Measurements from ENCODE around the gene AFG1L. TPM values are rescaled to one million over a fixed set of nuclear protein-coding genes. Genes with fewer than 3 reads are reported as not detected.

The AFG1L gene
- total and polyA plus RNA-seq, 2 experiments from 2014 or later: 1.2 to 3.5 TPM

DNA sequence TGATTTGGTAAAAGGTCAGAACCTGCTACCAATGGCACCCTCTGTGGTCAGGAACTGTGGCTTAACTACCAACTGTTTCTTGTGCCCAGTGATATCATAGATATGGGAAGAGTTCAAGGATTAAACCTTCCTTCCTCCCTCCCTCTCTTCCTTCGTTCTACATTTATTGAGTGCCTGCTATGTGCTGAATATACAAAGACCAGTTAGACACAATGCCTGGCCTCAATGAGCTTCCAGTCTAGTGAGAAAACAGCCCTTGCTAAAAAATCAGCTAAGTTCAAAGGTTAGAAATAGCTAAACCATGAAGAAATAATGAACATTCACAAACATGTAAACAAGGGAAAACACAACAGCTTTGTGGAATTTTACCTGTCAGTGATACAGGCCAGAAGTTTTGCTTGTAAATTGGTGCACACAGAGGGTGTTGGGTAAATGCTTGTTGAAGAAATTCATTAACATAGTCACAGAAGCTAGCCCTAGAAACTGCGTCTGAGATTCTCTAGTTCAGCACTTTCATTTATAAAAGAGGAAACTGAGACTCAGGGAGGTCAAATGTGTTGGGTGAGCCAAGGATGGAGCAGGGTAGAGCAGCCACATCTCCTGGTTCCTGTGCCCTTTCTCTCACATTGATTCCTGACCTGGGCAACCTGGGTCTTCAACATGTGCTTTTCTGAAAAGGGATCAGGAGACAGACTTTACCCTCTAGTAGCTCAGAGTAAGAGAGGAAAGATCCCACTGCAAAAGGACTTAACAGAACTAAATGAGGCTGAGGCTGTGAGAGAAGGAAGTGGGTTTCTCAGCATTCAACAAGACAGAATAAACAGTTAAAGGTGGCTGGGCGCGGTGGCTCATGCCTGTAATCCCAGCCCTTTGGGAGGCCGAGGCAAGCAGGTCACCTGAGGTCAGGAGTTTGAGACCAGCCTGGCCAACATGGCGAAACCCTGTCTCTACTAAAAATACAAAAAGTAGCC is 251.5 kb downstream of the AFG1L start:
- Histone ChIP-seq H3K9ac (no peak overlapping the region), H3K9me3 (ENCODE audit: low read depth) (no peaks in the 10 kb centered on the region), H3K4me3 (no peak overlapping the region), H3K4me2 (ENCODE audit: unreplicated experiment) (no peak overlapping the region), H3K9me2 (ENCODE audit: insufficient read depth) (no peaks in the 10 kb centered on the region), H3K27me3 (replicated peaks; ENCODE audit: insufficient read depth) (no peaks in the 10 kb centered on the region), H3K27ac (no peak overlapping the region), H2AFZ (no peak overlapping the region), H4K20me1 (ENCODE audit: insufficient read depth) (no peaks in the 10 kb centered on the region), H3K36me3 (ENCODE audit: low read depth) (no peaks in the 10 kb centered on the region), H3F3A (ENCODE audit: insufficient read depth) (no peaks in the 10 kb centered on the region), H3K79me2 (ENCODE audit: insufficient read depth) (no peaks in the 10 kb centered on the region), H3K4me1 (ENCODE audit: insufficient read depth) (no peaks in the 10 kb centered on the region)
- DNase-seq: no peak
- TF ChIP-seq EZH2 (IDR thresholded peaks at IDR 0.05; ENCODE audit: insufficient read depth, poor library complexity, severe bottlenecking) (no peak), EZH2phosphoT487 (IDR thresholded peaks at IDR 0.05; ENCODE audit: insufficient read depth, low read depth) (no peak)
- in situ Hi-C loops (cut with MboI): loop anchor here (10.0 to 25.0 kb wide), 2 partner anchors 288 to 866 kb away; no protein-coding TSS in a partner anchor
- 79 to 83% methylated on average over 6 of the region's 6 CpGs for WGBS, 2 experiments (ENCODE audit: low coverage in 1 of 2, low lambda C conversion rate in 2 of 2, missing lambda C conversion rate in 2 of 2)

DNA sequence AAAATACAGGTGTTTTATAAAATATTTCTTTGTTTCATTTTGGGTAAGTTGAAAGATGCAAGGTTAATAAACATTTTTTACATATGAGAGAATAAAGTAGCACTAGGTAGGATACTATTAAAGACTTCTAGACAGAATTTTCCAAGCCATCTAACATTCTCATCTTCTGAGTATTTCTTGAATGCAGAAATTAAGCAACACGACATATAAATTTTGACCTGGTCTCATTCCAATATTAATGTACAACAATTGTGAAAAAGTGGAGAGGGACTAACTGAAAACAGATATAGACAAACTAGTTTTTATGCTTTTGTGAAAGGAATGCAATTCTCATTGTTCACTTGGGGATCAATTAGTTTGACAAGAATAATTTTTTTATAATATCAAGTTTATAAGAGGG is 254.4 kb downstream of the AFG1L start:
- WGBS, 2 experiments (ENCODE audit: low coverage in 1 of 2, low lambda C conversion rate in 2 of 2, missing lambda C conversion rate in 2 of 2): 83 to 90% methylated on average over 1 of the region's 1 CpG
- TF ChIP-seq EZH2 (IDR thresholded peaks at IDR 0.05; ENCODE audit: insufficient read depth, poor library complexity, severe bottlenecking) (no peak), EZH2phosphoT487 (IDR thresholded peaks at IDR 0.05; ENCODE audit: insufficient read depth, low read depth) (no peak)
- H3K9me2 ChIP-seq (ENCODE audit: insufficient read depth): no peaks in the 10 kb centered on the region
- no peaks in the 10 kb centered on the region for H3K36me3 ChIP-seq (ENCODE audit: low read depth)
- no peak overlapping the region for H2AFZ ChIP-seq
- H3K27me3 ChIP-seq (replicated peaks; ENCODE audit: insufficient read depth): no peaks in the 10 kb centered on the region
- no peaks in the 10 kb centered on the region for H3K79me2 ChIP-seq (ENCODE audit: insufficient read depth)
- H3K4me1 ChIP-seq (ENCODE audit: insufficient read depth): no peaks in the 10 kb centered on the region
- DNase-seq: no peak
- no peaks in the 10 kb centered on the region for H4K20me1 ChIP-seq (ENCODE audit: insufficient read depth)
- in situ Hi-C loops (cut with MboI): loop anchor here (10.0 to 25.0 kb wide), 2 partner anchors 286 to 863 kb away; no protein-coding TSS in a partner anchor
- H3K4me3 ChIP-seq: no peak overlapping the region
- no peak overlapping the region for H3K27ac ChIP-seq
- H3K9me3 ChIP-seq (ENCODE audit: low read depth): no peaks in the 10 kb centered on the region
- H3K4me2 ChIP-seq (ENCODE audit: unreplicated experiment): no peak overlapping the region
- no peak overlapping the region for H3K9ac ChIP-seq
- H3F3A ChIP-seq (ENCODE audit: insufficient read depth): no peaks in the 10 kb centered on the region

DNA sequence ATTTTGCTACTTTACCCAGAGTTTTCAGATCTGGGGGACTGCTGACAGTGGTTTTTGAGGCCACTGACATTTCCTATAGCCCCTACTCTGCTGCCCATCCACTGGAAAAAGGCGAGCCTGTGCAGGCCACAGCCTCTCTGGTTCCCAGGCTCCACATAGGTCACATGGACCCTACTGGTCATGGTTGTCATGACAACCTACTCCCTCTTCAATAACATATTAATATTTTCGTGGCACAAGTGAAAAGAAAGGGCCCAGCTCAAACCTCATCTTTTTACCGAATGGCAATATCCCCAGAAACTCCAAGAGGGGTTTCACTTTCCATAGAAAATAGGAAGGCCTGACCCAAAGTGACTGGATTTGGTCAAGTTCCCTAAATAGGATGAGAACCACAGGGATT is 254.9 kb downstream of the AFG1L start:
- Histone ChIP-seq H3K36me3 (ENCODE audit: low read depth) (no peaks in the 10 kb centered on the region), H3K4me1 (ENCODE audit: insufficient read depth) (no peaks in the 10 kb centered on the region), H2AFZ (no peak overlapping the region), H3K27me3 (replicated peaks; ENCODE audit: insufficient read depth) (no peaks in the 10 kb centered on the region), H3K4me2 (ENCODE audit: unreplicated experiment) (no peak overlapping the region), H3K9me2 (ENCODE audit: insufficient read depth) (no peaks in the 10 kb centered on the region), H3K9me3 (ENCODE audit: low read depth) (no peaks in the 10 kb centered on the region), H3K27ac (no peak overlapping the region), H3K4me3 (no peak overlapping the region), H3F3A (ENCODE audit: insufficient read depth) (no peaks in the 10 kb centered on the region), H3K9ac (no peak overlapping the region), H4K20me1 (ENCODE audit: insufficient read depth) (no peaks in the 10 kb centered on the region), H3K79me2 (ENCODE audit: insufficient read depth) (no peaks in the 10 kb centered on the region)
- in situ Hi-C loops (cut with MboI): loop anchor here (10.0 to 25.0 kb wide), 2 partner anchors 285 to 863 kb away; no protein-coding TSS in a partner anchor
- no peak for TF ChIP-seq EZH2phosphoT487 (IDR thresholded peaks at IDR 0.05; ENCODE audit: insufficient read depth, low read depth)
- TF ChIP-seq EZH2 (IDR thresholded peaks at IDR 0.05; ENCODE audit: insufficient read depth, poor library complexity, severe bottlenecking): no peak
- WGBS, 2 experiments (ENCODE audit: low coverage in 1 of 2, low lambda C conversion rate in 2 of 2, missing lambda C conversion rate in 2 of 2): 81 to 83% methylated on average over 3 of the region's 3 CpGs
- peak; percentile 51 for DNase-seq

DNA sequence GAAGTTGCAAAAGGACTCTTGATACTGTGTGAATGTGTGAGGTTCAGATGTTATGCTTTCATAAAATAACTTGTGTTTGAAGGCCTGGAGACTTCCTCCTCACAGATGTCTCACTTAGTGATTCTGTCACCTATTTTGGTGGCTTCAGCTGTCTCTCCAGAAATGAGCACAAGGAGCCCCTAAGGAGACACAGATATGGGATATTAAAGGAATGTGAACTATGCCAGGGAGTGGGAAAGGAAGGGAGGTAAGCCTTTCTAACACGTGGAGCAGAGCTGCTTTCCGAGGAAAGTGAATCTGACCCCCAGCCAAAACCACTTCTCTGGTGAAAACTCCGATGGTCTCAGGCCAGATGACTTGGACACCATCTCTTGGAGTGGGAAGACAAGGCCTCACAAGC is 255.4 kb downstream of the AFG1L start:
- Histone ChIP-seq H2AFZ (no peak overlapping the region), H3K9ac (no peak overlapping the region), H3K4me3 (no peak overlapping the region), H3K4me1 (ENCODE audit: insufficient read depth) (no peaks in the 10 kb centered on the region), H3K9me2 (ENCODE audit: insufficient read depth) (no peaks in the 10 kb centered on the region), H4K20me1 (ENCODE audit: insufficient read depth) (no peaks in the 10 kb centered on the region), H3K27me3 (replicated peaks; ENCODE audit: insufficient read depth) (no peaks in the 10 kb centered on the region), H3F3A (ENCODE audit: insufficient read depth) (no peaks in the 10 kb centered on the region), H3K27ac (no peak overlapping the region), H3K36me3 (ENCODE audit: low read depth) (no peaks in the 10 kb centered on the region), H3K9me3 (ENCODE audit: low read depth) (no peaks in the 10 kb centered on the region), H3K79me2 (ENCODE audit: insufficient read depth) (no peaks in the 10 kb centered on the region), H3K4me2 (ENCODE audit: unreplicated experiment) (no peak overlapping the region)
- 66 to 72% methylated on average over 3 of the region's 3 CpGs for WGBS, 2 experiments (ENCODE audit: low coverage in 1 of 2, low lambda C conversion rate in 2 of 2, missing lambda C conversion rate in 2 of 2)
- DNase-seq: no peak
- no peak for TF ChIP-seq EZH2 (IDR thresholded peaks at IDR 0.05; ENCODE audit: insufficient read depth, poor library complexity, severe bottlenecking)
- no peak for TF ChIP-seq EZH2phosphoT487 (IDR thresholded peaks at IDR 0.05; ENCODE audit: insufficient read depth, low read depth)
- in situ Hi-C loops (cut with MboI): no loop called here
